CD4-positive, CD25-positive, alpha-beta regulatory T cell (primary cell): ENCODE measurements around the gene ZNF423. TPM values are rescaled to one million over a fixed set of nuclear protein-coding genes. Genes with fewer than 3 reads are reported as not detected.

Experiments used
- ATAC-seq, 2 donors: fragments of 150-1000 bp; cut with Tn5 transposase; one replicate each; pipeline ENCODE4 v1.10.0; 2021; ENCODE audit warnings: low read depth in 2 of 2, moderate number of reproducible peaks in 2 of 2, moderate library complexity in 1 of 2
- DNase-seq, 3 donors: peaks; one replicate each; pipeline versions ENCODE4 v3.0.0 to v3.0.0-alpha.2; 2012 to 2022; ENCODE audit warnings: mixed read lengths in 1 of 3
- H3K27ac ChIP-seq: one replicate; pipeline ENCODE4 v1.7.0; 2013; ENCODE audit warnings: mild to moderate bottlenecking, low read length; ENCODE audit not compliant: insufficient read depth, poor library complexity, severe bottlenecking
- H3K27me3 ChIP-seq: one replicate; pipeline ENCODE4 v1.7.0; 2013; ENCODE audit warnings: low read length; ENCODE audit not compliant: control insufficient read depth, insufficient read depth
- H3K36me3 ChIP-seq: one replicate; pipeline ENCODE4 v1.7.0; 2013; ENCODE audit warnings: mild to moderate bottlenecking, low read length, moderate library complexity; ENCODE audit not compliant: control insufficient read depth, insufficient read depth
- H3K4me1 ChIP-seq: 2 replicates; pipeline ENCODE4 v1.7.0; 2013; ENCODE audit warnings: mild to moderate bottlenecking, low read length; ENCODE audit not compliant: insufficient read depth, control insufficient read depth, poor library complexity, severe bottlenecking
- H3K4me3 ChIP-seq: one replicate; pipeline ENCODE4 v1.7.0; 2013; ENCODE audit warnings: low read depth, mild to moderate bottlenecking, low read length, moderate library complexity
- H3K9me3 ChIP-seq, 2 experiments: 1 replicate in 1 of 2; 2 replicates in 1 of 2; pipeline ENCODE4 v1.7.0; 2013; ENCODE audit warnings: low read length in 2 of 2, mild to moderate bottlenecking in 1 of 2, moderate library complexity in 1 of 2; ENCODE audit not compliant: control insufficient read depth in 2 of 2
- H3K27ac Mint-ChIP-seq, 3 donors: one replicate each; pipeline ENCODE4 v1.8.0; 2020 to 2022; ENCODE audit warnings: mild to moderate bottlenecking in 3 of 3, mixed read lengths in 3 of 3, moderate library complexity in 2 of 3
- H3K27me3 Mint-ChIP-seq: one replicate; pipeline ENCODE4 v1.8.0; 2022; ENCODE audit warnings: mild to moderate bottlenecking, mixed read lengths
- H3K36me3 Mint-ChIP-seq: one replicate; pipeline ENCODE4 v1.8.0; 2020; ENCODE audit warnings: mixed read lengths
- H3K4me1 Mint-ChIP-seq, 4 donors: one replicate each; pipeline ENCODE4 v1.8.0; 2020 to 2022; ENCODE audit warnings: mixed read lengths in 4 of 4, mild to moderate bottlenecking in 1 of 4
- H3K4me3 Mint-ChIP-seq, 4 donors: one replicate each; pipeline ENCODE4 v1.8.0; 2020 to 2022; ENCODE audit warnings: mild to moderate bottlenecking in 4 of 4, mixed read lengths in 4 of 4, moderate library complexity in 3 of 4
- H3K9me3 Mint-ChIP-seq, 7 donors: one replicate each; pipeline ENCODE4 v1.8.0; 2020 to 2022; ENCODE audit warnings: mixed read lengths in 7 of 7, mild to moderate bottlenecking in 3 of 7, moderate library complexity in 2 of 7
- polyA plus RNA-seq, 4 donors: library from polyadenylated mRNA; unstranded; fragments of 300-500 nt; fragmentation: Illumina TruSeq; gene quantifications; one replicate each; pipeline ENCODE4 v1.2.3, GENCODE V29; 2021
- total RNA-seq: library from RNA; stranded (reverse); gene quantifications from one replicate; pipeline ENCODE4 v1.2.3, GENCODE V29; 2022

The ZNF423 gene
- total and polyA plus RNA-seq, 5 donors from 2014 or later, result 0.05 TPM; not detected in 4

GRCh38 chr16:49464877-49465504, 390.9 kb downstream of the ZNF423 start:
- Histone ChIP-seq H3K4me1 (peaks cover 24% of the 10 kb centered on the region), H3K4me3 (no peak overlapping the region), H3K27me3 (no peaks in the 10 kb centered on the region), H3K9me3 (no peaks in the 10 kb centered on the region), H3K27ac (no peak overlapping the region), H3K36me3 (no peaks in the 10 kb centered on the region)
- Mint-ChIP-seq H3K27me3 (peaks cover 5% of the 10 kb centered on the region), H3K27ac (peak overlapping the region in 2 of 3 donors; percentile 91 to 94), H3K36me3 (no peaks in the 10 kb centered on the region), H3K4me1 (peaks cover 0 to 49% (median 22%) of the 10 kb centered on the region in 4 donors), H3K4me3 (peak overlapping the region in 1 of 4 donors; percentile 50), H3K9me3 (peaks cover 0 to 2% (median 0%) of the 10 kb centered on the region in 7 donors)
- ATAC-seq, result no peak
- no peak for DNase-seq

DNA sequence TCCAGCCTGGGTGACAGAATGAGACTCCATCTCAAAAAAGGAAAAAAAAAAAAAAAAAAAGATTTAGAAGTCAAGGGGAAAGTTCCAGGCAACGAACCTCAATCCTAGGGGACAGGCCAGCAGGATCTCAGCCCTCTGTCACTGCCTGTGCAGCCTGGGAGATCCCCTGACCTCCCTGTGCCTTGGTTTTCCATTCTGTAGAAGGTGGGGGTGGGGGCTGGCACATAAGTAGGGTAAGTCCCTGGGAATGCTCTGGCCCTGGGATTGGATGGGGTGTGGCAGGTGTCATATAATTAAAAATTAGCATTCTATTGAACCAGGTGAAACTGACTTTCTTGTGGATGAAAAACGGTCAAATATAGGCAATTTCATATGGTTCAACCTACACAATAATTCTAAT, 391.8 kb downstream of the ZNF423 start:
- Histone ChIP-seq H3K36me3 (no peaks in the 10 kb centered on the region), H3K9me3 (no peaks in the 10 kb centered on the region), H3K4me1 (peaks cover 24% of the 10 kb centered on the region), H3K27ac (no peak overlapping the region), H3K27me3 (no peaks in the 10 kb centered on the region), H3K4me3 (no peak overlapping the region)
- peak overlapping the region; percentile 24 to 80 (median 47) for H3K4me3 Mint-ChIP-seq
- ATAC-seq (no peak), DNase-seq (no peak)
- H3K27me3 Mint-ChIP-seq, result peaks cover 5% of the 10 kb centered on the region
- no peaks in the 10 kb centered on the region for H3K36me3 Mint-ChIP-seq
- H3K9me3 Mint-ChIP-seq, result peaks cover 0 to 2% (median 0%) of the 10 kb centered on the region in 7 donors
- H3K27ac Mint-ChIP-seq, result peak overlapping the region; percentile 83 to 94 (median 91)
- peaks cover 0 to 49% (median 22%) of the 10 kb centered on the region in 4 donors for H3K4me1 Mint-ChIP-seq

- Histone ChIP-seq H3K4me1 (peaks cover 24% of the 10 kb centered on the region), H3K36me3 (no peaks in the 10 kb centered on the region), H3K9me3 (no peaks in the 10 kb centered on the region), H3K27ac (no peak overlapping the region), H3K4me3 (peak overlapping the region; percentile 31), H3K27me3 (no peaks in the 10 kb centered on the region)
- DNase-seq (peak; percentile 49 to 94 (median 80)), ATAC-seq (peak; percentile 86 to 96)
- Mint-ChIP-seq H3K27me3 (peaks cover 5% of the 10 kb centered on the region), H3K27ac (peak overlapping the region; percentile 83 to 94 (median 91)), H3K9me3 (peaks cover 0 to 2% (median 0%) of the 10 kb centered on the region in 7 donors), H3K36me3 (no peaks in the 10 kb centered on the region), H3K4me1 (peaks cover 0 to 49% (median 22%) of the 10 kb centered on the region in 4 donors), H3K4me3 (peak overlapping the region; percentile 24 to 80 (median 47))
Observed at GRCh38 chr16:49463529-49463928, 392.4 kb downstream of the ZNF423 start.

DNA sequence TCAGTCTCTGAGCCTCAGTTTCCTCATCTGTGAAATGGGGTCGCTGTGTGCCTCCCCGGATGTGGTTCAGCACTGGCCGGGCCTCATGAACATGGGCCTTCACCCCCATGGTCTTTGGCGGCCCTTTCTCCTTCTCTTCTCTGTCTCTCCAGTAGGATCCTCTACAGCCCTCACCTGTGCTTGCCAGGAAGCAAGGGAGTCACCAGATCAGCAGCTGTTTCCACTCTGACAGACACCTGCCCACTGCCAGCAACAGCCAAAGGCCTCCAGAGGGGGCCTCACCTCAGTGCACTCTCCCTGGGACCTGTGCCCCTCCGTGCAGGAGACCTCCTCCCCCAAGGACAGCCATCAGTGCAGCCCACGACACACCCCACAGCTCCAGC, 392.9 kb downstream of the ZNF423 start:
- Histone ChIP-seq H3K9me3 (no peaks in the 10 kb centered on the region), H3K27ac (no peak overlapping the region), H3K4me1 (peaks cover 24% of the 10 kb centered on the region), H3K4me3 (no peak overlapping the region), H3K27me3 (no peaks in the 10 kb centered on the region), H3K36me3 (no peaks in the 10 kb centered on the region)
- Mint-ChIP-seq H3K36me3 (no peaks in the 10 kb centered on the region), H3K4me1 (peaks cover 0 to 49% (median 22%) of the 10 kb centered on the region in 4 donors), H3K27ac (peak overlapping the region in 2 of 3 donors; percentile 91 to 94), H3K9me3 (peaks cover 0 to 2% (median 0%) of the 10 kb centered on the region in 7 donors), H3K4me3 (peak overlapping the region; percentile 24 to 80 (median 48)), H3K27me3 (peaks cover 9% of the 10 kb centered on the region)
- ATAC-seq (no peak), DNase-seq (peak in 2 of 3 donors; percentile 6 to 22)

DNA sequence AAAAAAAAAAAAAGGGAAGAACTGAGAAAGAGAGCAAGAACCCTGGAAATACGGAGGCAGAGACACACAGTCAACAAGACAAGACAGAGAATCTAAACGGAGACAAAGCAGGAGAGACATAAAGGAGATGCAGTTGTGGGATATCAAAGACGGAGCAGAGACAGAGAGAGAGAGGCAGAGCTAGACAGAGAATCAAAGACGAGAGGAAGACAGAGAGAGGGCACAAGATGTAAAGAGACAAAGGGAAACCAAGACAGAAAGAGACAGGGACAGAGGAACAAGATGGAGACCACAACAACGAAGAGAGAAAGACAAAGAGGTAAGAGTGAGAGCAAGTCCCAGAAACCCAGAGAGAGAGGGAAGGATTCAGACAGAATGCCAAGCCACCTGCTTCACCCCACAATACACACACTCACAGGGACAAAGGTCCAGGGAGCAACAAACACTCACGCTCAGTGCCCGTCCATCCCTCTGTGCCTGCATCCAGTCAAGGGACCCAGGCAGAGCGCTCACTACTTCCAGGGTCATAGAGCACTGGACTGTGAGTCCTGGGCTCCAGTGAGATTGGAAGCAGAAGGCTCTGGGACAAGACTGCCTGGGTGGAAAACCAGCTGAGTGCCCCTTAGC, 393.4 kb downstream of the ZNF423 start:
- Histone ChIP-seq H3K27me3 (no peaks in the 10 kb centered on the region), H3K9me3 (no peaks in the 10 kb centered on the region), H3K27ac (no peak overlapping the region), H3K4me3 (no peak overlapping the region), H3K36me3 (no peaks in the 10 kb centered on the region), H3K4me1 (peaks cover 24% of the 10 kb centered on the region)
- peak overlapping the region; percentile 91 to 97 (median 91) for H3K27ac Mint-ChIP-seq
- peaks cover 9% of the 10 kb centered on the region for H3K27me3 Mint-ChIP-seq
- no peaks in the 10 kb centered on the region for H3K36me3 Mint-ChIP-seq
- H3K4me3 Mint-ChIP-seq, result peak overlapping the region in 3 of 4 donors; percentile 28 to 54 (median 49)
- DNase-seq (no peak), ATAC-seq (no peak)
- peaks cover 0 to 49% (median 22%) of the 10 kb centered on the region in 4 donors for H3K4me1 Mint-ChIP-seq
- peaks cover 0 to 2% (median 0%) of the 10 kb centered on the region in 7 donors for H3K9me3 Mint-ChIP-seq

DNA sequence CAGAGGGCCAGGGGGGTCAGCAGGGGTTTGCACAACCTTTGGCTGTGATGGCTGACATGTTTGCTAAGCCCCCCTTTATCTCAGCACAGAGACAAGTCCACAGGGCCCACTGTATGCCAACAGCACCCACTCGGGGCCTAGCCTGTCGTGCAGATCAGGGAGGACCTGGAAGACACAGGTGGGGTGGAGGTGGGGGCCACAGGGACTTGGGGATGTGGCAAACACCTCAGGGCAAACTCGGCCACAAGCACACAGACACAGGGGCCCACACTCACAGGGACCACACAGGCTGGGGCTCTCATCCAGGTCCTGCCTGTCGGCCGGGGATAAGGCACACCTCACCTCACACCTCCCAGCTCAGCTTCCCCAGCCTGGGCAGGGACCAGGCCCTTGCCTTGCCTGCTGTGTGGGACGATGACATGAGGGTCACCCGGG, 394.4 kb downstream of the ZNF423 start:
- H3K36me3 ChIP-seq, result no peaks in the 10 kb centered on the region
- H3K4me1 ChIP-seq, result peaks cover 24% of the 10 kb centered on the region
- Mint-ChIP-seq H3K36me3 (no peaks in the 10 kb centered on the region), H3K4me3 (no peak overlapping the region), H3K27me3 (peaks cover 7% of the 10 kb centered on the region), H3K9me3 (peaks cover 0 to under 1% (median 0%) of the 10 kb centered on the region in 7 donors), H3K4me1 (peaks cover 0 to 46% (median 22%) of the 10 kb centered on the region in 4 donors), H3K27ac (peak overlapping the region in 2 of 3 donors; percentile 91)
- no peak for DNase-seq
- H3K4me3 ChIP-seq, result no peak overlapping the region
- H3K9me3 ChIP-seq, result no peaks in the 10 kb centered on the region
- no peaks in the 10 kb centered on the region for H3K27me3 ChIP-seq
- ATAC-seq, result no peak
- no peak overlapping the region for H3K27ac ChIP-seq

DNA sequence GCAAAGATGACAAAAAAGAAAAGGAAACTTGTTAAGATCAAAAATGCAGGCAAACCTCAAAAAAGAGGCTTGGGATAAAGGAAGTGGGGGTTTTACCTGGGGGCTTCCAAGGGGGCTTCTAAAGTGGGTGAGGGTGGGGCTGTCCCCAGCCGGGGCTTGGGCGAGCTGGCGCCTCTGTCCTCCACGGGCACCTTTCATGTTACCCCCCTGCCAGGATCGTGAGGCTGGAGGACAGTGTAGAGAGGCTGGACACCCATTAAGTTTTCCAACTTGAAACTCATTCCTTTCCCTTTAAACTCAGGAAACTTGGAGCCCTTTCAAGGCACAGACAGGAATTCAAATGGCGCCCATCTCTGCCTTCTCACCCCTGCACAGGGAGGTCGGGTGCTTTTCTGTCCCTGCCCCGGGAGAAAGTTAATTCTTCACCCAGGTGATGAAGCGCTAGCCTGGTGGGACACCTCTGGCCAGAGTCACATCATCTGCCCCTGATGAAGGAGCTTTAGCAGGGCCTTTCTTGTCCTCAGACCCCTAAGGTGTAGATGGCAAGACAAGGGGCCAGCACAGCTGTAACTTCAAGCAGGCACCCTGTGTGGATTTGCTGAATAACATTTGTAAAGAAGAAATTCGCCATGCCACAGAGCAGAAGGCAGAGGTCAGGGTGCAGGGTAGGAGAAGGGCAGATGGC, 395.0 kb downstream of the ZNF423 start:
- H3K9me3 Mint-ChIP-seq, result no peaks in the 10 kb centered on the region
- ATAC-seq (no peak), DNase-seq (no peak)
- Histone ChIP-seq H3K4me3 (no peak overlapping the region), H3K27me3 (no peaks in the 10 kb centered on the region), H3K4me1 (peaks cover 24% of the 10 kb centered on the region), H3K9me3 (no peaks in the 10 kb centered on the region), H3K27ac (no peak overlapping the region), H3K36me3 (no peaks in the 10 kb centered on the region)
- H3K4me3 Mint-ChIP-seq, result no peak overlapping the region
- H3K27ac Mint-ChIP-seq, result peak overlapping the region in 1 of 3 donors; percentile 91
- no peaks in the 10 kb centered on the region for H3K36me3 Mint-ChIP-seq
- H3K27me3 Mint-ChIP-seq, result peaks cover 7% of the 10 kb centered on the region
- peaks cover 0 to 41% (median 22%) of the 10 kb centered on the region in 4 donors for H3K4me1 Mint-ChIP-seq
